HG02840 (cell line): Measurements from ENCODE around the gene MYMX.

Experiments
- ATAC-seq: cut with Tn5 transposase; IDR thresholded peaks from one replicate; pipeline ENCODE4 v1.9.1; 2021; ENCODE audit warnings: mild to moderate bottlenecking, moderate library complexity, moderate number of reproducible peaks; ENCODE audit not compliant: unreplicated experiment, low FRiP score

The MYMX gene

DNA sequence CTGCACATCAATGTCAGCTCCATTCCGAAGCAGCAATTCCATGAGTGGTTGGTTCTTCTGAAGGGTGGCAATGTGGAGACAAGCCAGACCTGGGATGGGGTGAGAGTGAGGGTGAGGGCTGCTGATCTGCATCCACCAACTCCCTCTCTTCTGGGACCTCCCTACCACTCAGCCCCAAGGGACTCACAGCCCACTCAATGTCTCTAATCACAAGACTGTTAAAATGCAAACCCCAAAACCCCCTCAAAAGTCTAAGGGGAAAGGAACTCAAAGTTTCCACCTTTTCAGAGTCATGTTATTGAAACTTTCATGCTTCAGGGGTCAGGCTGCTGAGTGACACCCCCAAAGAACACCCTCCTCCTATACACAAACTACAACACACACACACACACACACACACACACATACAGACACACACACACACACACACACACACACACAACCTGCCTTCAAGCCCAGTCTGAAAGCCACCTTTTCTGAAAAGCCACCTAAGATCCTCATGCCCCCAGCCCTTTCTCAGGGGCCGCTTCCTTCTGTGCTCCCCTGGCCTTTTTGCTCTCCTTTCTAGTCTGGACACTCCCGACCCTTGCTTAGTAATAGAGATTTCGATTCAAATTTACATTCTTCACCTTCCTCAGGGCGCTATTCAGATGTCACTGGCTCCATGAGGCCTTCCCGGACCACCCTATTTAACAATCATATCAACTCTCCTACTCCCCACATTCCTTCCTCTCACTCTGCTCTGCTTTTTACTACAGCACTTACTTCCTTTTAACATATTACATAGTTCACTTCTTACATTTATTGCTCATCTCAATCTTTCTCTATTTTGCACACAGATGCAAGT lies 43.9 kb downstream of the MYMX start:
- no peak for ATAC-seq

DNA sequence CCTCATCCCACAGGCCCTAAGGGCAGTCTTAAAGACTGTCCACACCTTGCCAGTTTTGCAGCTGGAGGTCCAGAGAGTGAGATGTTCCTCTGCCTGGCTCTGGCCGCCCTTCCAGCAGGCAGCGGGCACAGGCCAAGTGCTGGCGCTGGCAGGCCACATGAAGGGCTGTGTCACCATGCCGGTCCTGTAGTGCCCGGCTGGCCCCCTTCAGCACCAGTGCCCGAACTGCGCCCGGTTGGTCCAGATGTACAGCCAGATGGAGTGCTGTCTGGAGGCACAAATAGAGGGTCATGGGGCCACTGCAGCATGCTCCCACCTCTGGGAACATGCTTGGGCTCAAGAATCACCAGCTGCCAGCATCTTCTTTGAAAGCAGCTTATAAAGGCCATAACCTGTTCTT lies 44.9 kb downstream of the MYMX start:
- ATAC-seq = no peak

DNA sequence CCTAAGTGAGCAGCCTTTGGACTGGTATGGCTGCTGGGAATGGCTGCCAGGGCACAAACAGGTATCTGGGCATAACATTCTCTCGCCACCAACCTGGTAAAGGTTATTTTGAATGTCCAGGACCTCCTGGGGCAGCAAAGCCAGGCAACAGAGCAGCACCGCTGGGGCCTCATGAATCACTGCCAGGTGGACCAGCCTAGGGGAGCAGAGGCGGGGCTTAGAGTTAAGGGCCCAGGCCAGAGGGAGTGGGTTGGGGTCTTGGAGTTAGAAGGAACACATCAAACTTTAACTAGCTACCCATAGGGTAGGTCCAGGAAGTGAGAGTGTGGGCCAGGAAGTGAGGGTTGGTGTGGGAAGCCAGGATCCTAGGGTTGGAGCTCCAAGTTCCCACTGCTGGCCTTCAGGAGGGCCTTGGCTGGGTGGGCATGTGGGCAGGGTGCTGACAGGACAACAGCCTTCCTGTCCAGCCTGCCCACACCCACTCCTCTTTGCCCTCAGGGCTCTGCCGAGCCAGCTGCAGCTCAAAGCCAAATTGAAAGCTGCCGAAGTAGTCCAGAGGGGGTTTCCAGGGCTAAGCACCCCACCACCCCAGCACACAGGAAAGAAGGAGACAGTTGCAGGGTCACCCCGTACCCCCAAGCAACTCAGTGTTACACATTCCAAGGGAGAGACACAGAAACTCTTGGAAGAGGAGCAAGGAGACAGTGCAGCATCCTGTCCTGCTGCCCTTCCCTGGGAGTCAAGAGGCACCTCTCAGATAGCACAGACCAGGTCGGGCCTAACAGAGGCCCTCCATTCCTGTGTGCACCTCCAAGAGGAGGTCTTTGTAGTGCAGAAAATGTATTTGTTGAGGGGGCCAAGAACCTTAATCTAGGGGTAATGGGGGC lies 46.0 kb downstream of the MYMX start:
- no peak for ATAC-seq

DNA sequence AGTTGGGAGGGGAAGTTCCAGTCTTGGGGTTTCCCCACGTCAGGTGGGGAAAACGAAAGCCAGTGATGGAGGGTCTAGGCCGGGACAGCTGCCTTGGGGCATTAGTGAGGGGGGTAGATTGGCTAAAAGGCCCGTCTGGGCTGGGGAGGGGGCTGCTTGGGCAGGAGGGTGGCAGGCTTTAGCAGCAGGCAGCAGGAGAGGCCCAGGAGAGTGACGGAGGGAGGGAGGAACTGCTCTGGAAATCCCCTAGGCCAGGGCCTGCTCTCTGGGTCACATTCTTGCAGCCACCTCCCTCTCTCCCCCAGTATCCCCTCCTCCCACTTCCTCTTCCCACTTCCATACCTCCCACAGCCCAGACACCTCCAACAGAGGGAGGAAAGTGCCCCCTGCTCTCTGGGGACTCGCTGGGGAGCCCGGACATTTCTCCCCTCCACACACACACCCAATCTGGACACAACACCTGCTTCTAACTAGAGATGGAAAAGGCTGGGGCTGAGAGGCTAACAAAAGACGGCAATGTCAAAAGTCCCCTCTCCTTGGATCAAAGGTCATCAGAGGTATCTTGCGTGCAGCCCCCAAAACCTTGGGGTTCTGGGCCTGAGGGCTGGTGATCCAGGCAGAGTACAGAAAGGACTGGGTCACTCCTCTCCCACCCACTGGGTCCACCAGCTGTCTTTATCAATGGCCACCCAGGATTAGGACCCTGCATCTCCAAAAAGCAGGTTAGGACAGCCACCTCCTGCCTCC lies 46.8 kb downstream of the MYMX start:
- ATAC-seq = no peak

DNA sequence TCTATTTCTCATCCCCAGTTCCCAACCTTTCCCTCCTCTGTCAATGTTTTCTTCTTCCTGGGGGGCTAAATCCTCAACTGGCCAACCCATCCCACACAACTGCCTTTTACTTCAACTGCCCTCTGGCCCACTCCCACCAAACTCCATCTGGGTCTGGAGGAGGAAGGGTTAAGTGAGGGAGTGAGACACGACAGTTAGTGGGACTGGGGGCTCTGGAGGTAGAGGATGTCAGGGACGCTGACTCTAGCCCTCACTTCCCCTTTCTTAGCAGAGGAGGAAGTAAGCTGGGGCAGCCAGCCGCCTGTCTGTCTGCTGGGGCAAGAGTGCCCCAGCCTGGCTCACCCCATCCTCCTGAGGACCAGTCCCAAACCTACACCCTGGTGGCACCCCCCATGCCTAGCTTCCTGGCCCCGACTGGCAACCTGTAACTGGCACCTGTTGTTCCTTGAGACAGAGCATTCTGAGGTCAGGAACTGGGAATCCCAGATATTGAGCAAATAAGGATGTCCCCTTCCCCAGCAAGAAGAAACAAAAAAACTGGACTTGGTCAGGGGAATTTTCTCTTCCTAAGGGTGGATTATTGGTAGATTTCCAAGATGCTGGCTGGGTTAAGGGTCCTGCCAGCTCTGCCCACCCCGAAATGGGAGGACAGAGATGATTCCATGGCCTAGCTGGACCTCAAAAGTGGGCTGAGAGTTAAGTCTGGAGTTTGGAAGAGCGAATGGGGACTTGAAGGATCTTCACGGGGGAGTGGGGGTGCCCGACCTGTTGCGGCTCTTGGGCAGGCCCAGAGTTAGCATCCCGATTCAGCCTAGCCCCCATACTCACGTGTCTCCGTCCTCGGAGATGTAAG lies 47.7 kb downstream of the MYMX start:
- ATAC-seq = no peak

DNA sequence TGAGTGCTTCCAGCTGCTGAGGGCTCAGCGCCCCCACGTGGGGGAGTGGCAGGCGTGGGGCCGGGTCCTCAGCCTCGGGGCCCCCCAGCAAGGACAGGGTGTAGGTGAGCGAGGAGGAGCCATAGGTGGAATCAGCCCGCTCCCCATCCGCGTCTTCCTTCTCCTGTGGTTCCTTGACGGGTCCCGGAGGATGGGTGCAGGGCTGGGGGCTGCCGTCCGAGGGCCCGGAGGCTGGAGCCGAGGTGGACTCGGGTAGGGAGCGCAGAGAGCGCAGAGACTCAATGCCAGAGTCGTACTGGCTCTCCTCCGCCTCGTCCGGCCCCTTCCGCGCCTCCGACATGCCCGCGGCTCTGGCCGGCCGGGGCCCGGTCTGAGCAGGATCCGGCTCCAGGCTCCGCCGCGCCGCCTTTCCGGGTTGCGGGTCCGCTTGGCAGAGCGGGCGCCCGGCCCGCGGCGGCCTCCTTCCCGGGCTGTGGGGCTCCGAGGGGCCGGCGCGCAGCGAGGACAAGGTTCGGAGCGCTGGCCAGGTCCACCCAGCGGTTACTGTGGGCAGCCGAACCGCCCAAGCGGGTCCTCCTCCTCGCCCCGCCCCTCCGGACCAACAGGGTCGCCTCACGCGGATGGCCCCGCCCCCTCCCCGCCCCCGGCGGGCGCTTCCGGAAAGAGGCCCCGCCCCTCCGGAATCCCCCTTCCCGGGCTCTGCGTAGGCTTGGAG lies 48.4 kb downstream of the MYMX start, which contains the start of gene NFKBIE:
Gene NFKBIE (minus strand): TSS at position 545 of the 715 bp plus-strand sequence. CDS start 205 bp downstream, at position 340.
- peak; percentile 45 for ATAC-seq

DNA sequence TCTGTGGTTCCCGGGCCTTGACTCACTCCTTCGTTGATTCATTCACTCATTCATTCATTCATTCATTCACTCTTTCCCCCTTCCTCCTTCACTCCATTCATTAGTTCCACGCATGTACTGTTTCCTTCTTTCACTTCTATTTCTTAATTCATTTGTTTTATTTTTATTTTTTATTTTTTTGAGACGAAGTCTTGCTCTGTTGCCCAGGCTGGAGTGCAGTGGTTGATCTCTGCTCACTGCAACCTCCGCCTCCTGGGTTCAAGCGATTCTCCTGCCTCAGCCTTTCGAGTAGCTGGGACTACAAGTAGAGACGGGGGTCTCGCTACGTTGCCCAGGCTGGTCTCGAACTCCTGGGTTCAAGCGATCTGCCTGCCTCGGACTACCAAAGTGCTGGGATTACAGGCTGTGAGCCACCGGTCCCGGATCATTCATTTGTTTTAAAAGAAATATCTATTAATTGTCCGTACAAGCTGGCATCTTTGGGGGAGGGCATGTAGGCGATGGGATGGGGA lies 49.1 kb downstream of the MYMX start:
- ATAC-seq = no peak

DNA sequence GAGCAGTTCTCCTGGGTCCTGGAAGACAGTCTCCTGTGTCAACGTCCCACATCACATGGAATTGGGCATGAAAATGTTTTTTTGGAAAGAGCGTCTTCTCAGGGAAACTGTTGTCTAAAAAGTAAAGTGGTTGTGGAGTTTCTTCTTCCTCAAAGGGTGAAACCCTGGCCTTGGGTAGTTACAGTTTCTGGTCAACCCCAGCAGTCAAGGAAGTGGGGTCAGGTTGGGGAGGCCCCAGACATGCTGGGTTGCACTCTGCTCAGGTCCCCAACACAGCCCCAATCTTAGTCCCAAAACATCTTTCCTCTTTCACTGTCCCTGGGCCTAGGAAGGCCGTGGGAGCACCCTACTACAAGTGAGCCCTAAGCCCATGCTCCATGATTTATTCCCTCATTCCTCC lies 49.6 kb downstream of the MYMX start:
- ATAC-seq = no peak

DNA sequence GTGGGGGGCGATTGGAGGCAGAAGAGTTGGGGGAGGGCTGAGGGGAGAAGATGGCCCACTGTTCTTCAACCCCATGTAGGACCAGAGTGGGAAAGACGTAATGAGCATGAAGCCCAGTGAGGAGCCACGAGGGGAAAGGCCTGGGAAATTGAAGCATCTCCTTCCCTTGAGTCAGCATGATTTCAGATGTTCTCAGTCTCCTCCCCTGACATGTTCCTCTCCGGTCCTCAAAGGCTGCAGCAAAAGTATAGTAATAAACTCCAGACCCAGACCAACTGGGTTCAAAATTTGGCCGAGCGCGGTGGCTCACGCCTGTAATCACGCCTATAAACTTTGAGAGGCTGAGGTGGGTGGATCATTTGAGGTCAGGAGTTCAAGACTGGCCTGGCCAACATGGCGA lies 50.5 kb downstream of the MYMX start:
- no peak for ATAC-seq
